Psoas muscle (tissue), 8 donors: Measurements from ENCODE around the gene RTN4RL1. TPM values are rescaled to one million over a fixed set of nuclear protein-coding genes. Genes with fewer than 3 reads are reported as not detected.

Experiments used
- ATAC-seq, 4 donors: fragments of 200-7000 bp; cut with Tn5 transposase; one replicate each; pipeline ENCODE4 v1.9.1; 2020; ENCODE audit warnings: moderate library complexity in 3 of 4, mild to moderate bottlenecking in 2 of 4
- DNase-seq, 2 donors: peaks; one replicate each; pipeline ENCODE4 v3.0.0-alpha.2; 2020
- H3K27ac ChIP-seq: fragments of 200-600 bp; one replicate; pipeline ENCODE4 v1.8.0; 2022
- H3K27me3 ChIP-seq, 3 donors: fragments of 200-600 bp in 1 of 3; one replicate each; pipeline versions ENCODE4 v1.6.1 to v1.8.0; 2013 to 2022; ENCODE audit warnings: low read length in 2 of 3, mild to moderate bottlenecking in 2 of 3, moderate library complexity in 1 of 3; ENCODE audit not compliant: insufficient read depth in 3 of 3
- H3K36me3 ChIP-seq, 2 donors: fragments of 200-600 bp in 1 of 2; one replicate each; pipeline versions ENCODE4 v1.6.1 to v1.8.0; 2013 to 2022; ENCODE audit warnings: low read depth in 1 of 2, mild to moderate bottlenecking in 1 of 2, moderate library complexity in 1 of 2; ENCODE audit not compliant: insufficient read depth in 1 of 2
- H3K4me1 ChIP-seq: fragments of 200-600 bp; one replicate; pipeline ENCODE4 v1.8.0; 2022
- H3K4me3 ChIP-seq: fragments of 200-600 bp; one replicate; pipeline ENCODE4 v1.8.0; 2022; ENCODE audit warnings: mild to moderate bottlenecking
- H3K9me3 ChIP-seq: fragments of 200-600 bp; one replicate; pipeline ENCODE4 v1.8.0; 2022
- CTCF ChIP-seq: fragments of 200-600 bp; IDR thresholded peaks from one replicate; pipeline ENCODE4 v1.8.0; 2022; ENCODE audit warnings: antibody characterized with exemption
- WGBS, 3 donors: extraction: QIAGEN DNeasy Blood & Tissue Kit; methylation state at CpG; one replicate each; pipeline versions ENCODE4 v1.1.6 to v1.1.7; 2013; 5-methylcytosine and 5-hydroxymethylcytosine counted together
- intact Hi-C, 2 donors: fragments of 100-400 bp; cut with DNase I; formaldehyde crosslinking; loops; one replicate each; pipeline versions ENCODE4 v1.11.0 to v1.14.2; 2022
- polyA plus RNA-seq, 3 donors: library from polyadenylated mRNA; stranded (reverse); fragments of 200-250 nt; gene quantifications; one replicate each; pipeline ENCODE4 v1.2.3, GENCODE V29; 2013
- total RNA-seq, 4 donors: library from RNA; stranded (reverse); fragmentation: NEBNext Ultra II Directional in 2 of 4; extraction: Animal tissue kit (Norgen Biotek cat#: 25700) in 2 of 4; gene quantifications; one replicate each; pipeline versions ENCODE4 v1.2.1 to v1.2.4, GENCODE V29; 2021 to 2023
- donor health status: healthy with polysubstance abuse.
- donor health status: DM: no; HTN: no; CAD: no; lungs with moderate emphysema.
- donor health status: Bipolar disorder and iron deficiency.
- donor health status: healthy.
- donor health status: DM: yes; HTN: yes; CAD: no.
- donor health status: DM: no; HTN: no; CAD: no.
- donor health status: DM: no; HTN: no; CAD: no.
- donor health status: DM: yes; HTN: yes; CAD: no.

Gene RTN4RL1
- total and polyA plus RNA-seq, 7 donors: 0.44 to 1.8 (median 0.75) TPM

- Histone ChIP-seq H3K27me3 (no peaks in the 10 kb centered on the region), H3K27ac (peak overlapping the region; percentile 91), H3K4me1 (peaks cover 29% of the 10 kb centered on the region), H3K36me3 (peaks cover 2 to 71% of the 10 kb centered on the region in 2 donors), H3K4me3 (no peak overlapping the region), H3K9me3 (no peaks in the 10 kb centered on the region)
- DNase-seq: no peak
- intact Hi-C loops: no loop called here
- TF ChIP-seq CTCF: no peak
- no peak for ATAC-seq
- WGBS, 3 donors: 76 to 92% (median 84%) methylated on average over 7 of the region's 7 CpGs
These were observed 15.2 kb upstream of the RTN4RL1 start for GRCh38 chr17:2040219-2040827.

GRCh38 chr17:2037155-2037554, 12.0 kb upstream of the RTN4RL1 start:
- intact Hi-C loops: no loop called here
- Histone ChIP-seq H3K36me3 (peaks cover 0 to 69% of the 10 kb centered on the region in 2 donors), H3K27ac (no peak overlapping the region), H3K4me1 (peaks cover 15% of the 10 kb centered on the region), H3K4me3 (no peak overlapping the region), H3K9me3 (no peaks in the 10 kb centered on the region), H3K27me3 (no peaks in the 10 kb centered on the region)
- ATAC-seq (no peak), DNase-seq (no peak)
- no peak for TF ChIP-seq CTCF
- WGBS, 3 donors: 86 to 90% (median 87%) methylated on average over 10 of the region's 10 CpGs

- DNase-seq (no peak), ATAC-seq (no peak)
- H3K27me3 ChIP-seq: no peaks in the 10 kb centered on the region
- no peak for TF ChIP-seq CTCF
- peaks cover 20% of the 10 kb centered on the region for H3K4me1 ChIP-seq
- no peak overlapping the region for H3K27ac ChIP-seq
- peaks cover 0 to 72% of the 10 kb centered on the region in 2 donors for H3K36me3 ChIP-seq
- no peak overlapping the region for H3K4me3 ChIP-seq
- 88% methylated on average over 29 of the region's 29 CpGs for WGBS, 3 donors
- intact Hi-C loops: no loop called here
- H3K9me3 ChIP-seq: no peaks in the 10 kb centered on the region
These were observed 10.7 kb upstream of the RTN4RL1 start for GRCh38 chr17:2035541-2036488.

- 59 to 68% (median 68%) methylated on average over 5 to 9 of the region's 9 CpGs for WGBS, 3 donors
- H3K4me1 ChIP-seq: peaks cover 21% of the 10 kb centered on the region
- ATAC-seq: no peak
- H3K4me3 ChIP-seq: no peak overlapping the region
- intact Hi-C loops: no loop called here
- no peaks in the 10 kb centered on the region for H3K27me3 ChIP-seq
- peaks cover 0 to 63% of the 10 kb centered on the region in 2 donors for H3K36me3 ChIP-seq
- no peak overlapping the region for H3K27ac ChIP-seq
- H3K9me3 ChIP-seq: no peaks in the 10 kb centered on the region
- DNase-seq: no peak
- TF ChIP-seq CTCF: no peak
These were observed 9.8 kb upstream of the RTN4RL1 start for GRCh38 chr17:2034806-2035540.
